HG02852 (cell line): ENCODE data around the gene SIT1.
A peak's percentile ranks its signal among the peaks of the same experiment; 100 is the strongest.
"Not testable (repeated sequence)": the region's sequence is repeated elsewhere in the genome, so short reads cannot be mapped to it uniquely, and the experiment has no call there.

Source experiments
- ATAC-seq: cut with Tn5 transposase; IDR thresholded peaks from one replicate; pipeline ENCODE4 v1.9.1; 2021; ENCODE audit warnings: mild to moderate bottlenecking, moderate library complexity; ENCODE audit not compliant: unreplicated experiment

Gene SIT1

GRCh38 chr9:35660966-35661415 lies 10.3 kb upstream of the SIT1 start:
- ATAC-seq: no peak

GRCh38 chr9:35659340-35659739 lies 8.6 kb upstream of the SIT1 start:
- ATAC-seq: no peak

- ATAC-seq: peak; percentile 4
Measured at GRCh38 chr9:35658968-35659220, 8.2 kb upstream of the SIT1 start.

- ATAC-seq: peak; percentile 67
Measured at GRCh38 chr9:35658137-35658967, 7.6 kb upstream of the SIT1 start, which contains the start of gene CCDC107. TSS of gene CCDC107 (plus strand) at chr9:35658292. CDS start at chr9:35658380, 88 bp downstream.

GRCh38 chr9:35657546-35658136 lies 6.9 kb upstream of the SIT1 start, which contains the start of gene RMRP:
TSS of gene RMRP (minus strand) at chr9:35658019.
- ATAC-seq: peak; percentile 84

GRCh38 chr9:35656831-35657545 lies 6.3 kb upstream of the SIT1 start:
- ATAC-seq: no peak

- ATAC-seq: no peak
Measured at GRCh38 chr9:35656348-35656747, 5.6 kb upstream of the SIT1 start.

- ATAC-seq: no peak
Measured at GRCh38 chr9:35653611-35654010, 2.9 kb upstream of the SIT1 start.

- ATAC-seq: no peak
Measured at GRCh38 chr9:35652829-35653209, 2.1 kb upstream of the SIT1 start.

GRCh38 chr9:35651956-35652828 lies 1.5 kb upstream of the SIT1 start:
- no peak for ATAC-seq

- ATAC-seq: no peak
Measured at GRCh38 chr9:35649431-35650340, 1.0 kb downstream of the SIT1 start.

GRCh38 chr9:35646533-35647265 lies 4.0 kb downstream of the SIT1 start:
- ATAC-seq: peak; percentile 76

- no peak for ATAC-seq
Measured at GRCh38 chr9:35646153-35646532, 4.6 kb downstream of the SIT1 start.

GRCh38 chr9:35645736-35646135 lies 5.0 kb downstream of the SIT1 start:
- not testable (repeated sequence) for ATAC-seq

- ATAC-seq: no peak
Measured at GRCh38 chr9:35643046-35643445, 7.7 kb downstream of the SIT1 start.

- not testable (repeated sequence) for ATAC-seq
Measured at GRCh38 chr9:35641478-35641877, 9.3 kb downstream of the SIT1 start.

GRCh38 chr9:35640431-35640830 lies 10.3 kb downstream of the SIT1 start:
- not testable (repeated sequence) for ATAC-seq

GRCh38 chr9:35639631-35640030 lies 11.1 kb downstream of the SIT1 start:
- ATAC-seq: no peak

GRCh38 chr9:35639225-35639624 lies 11.5 kb downstream of the SIT1 start:
- not testable (repeated sequence) for ATAC-seq
